ENCODE data around the gene GLYATL1. TPM values are rescaled to one million over a fixed set of nuclear protein-coding genes. Genes with fewer than 3 reads are reported as not detected.

The GLYATL1 gene
- total RNA-seq, 1 experiment from 2014 or later, result not detected

DNA sequence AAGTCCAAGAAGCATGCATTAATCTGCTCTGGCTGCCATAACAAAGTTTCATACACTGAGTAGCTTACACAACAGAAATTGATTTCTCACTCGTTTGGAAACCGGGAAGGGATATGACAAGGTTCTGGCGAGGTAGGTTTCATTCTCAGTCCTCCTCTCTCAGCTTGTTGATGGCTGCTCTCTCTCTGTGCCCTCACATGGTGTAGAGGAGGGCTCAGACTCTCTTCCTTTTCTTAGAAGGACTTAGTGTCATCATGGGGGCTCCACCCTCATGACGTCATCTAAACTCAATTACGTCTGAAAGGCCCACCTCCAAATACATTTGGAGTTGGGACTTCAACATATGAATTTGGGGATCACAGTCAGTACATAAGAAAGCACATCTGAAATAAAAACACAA lies 18.6 kb downstream of the GLYATL1 start:
- ATAC-seq (no peak), DNase-seq (ENCODE audit: low read depth, low spot score) (no peak)
- H3K4me1 ChIP-seq (ENCODE audit: control insufficient read depth, insufficient read depth, low read length), result no peaks in the 10 kb centered on the region
- H3K9me3 ChIP-seq (ENCODE audit: control insufficient read depth, insufficient read depth, low read depth, low read length), result no peaks in the 10 kb centered on the region
- in situ Hi-C loops (cut with HindIII; ENCODE audit: low pct_unique_long_range_greater_than_20kb, low sequenced_read_pairs), result no loop called here
- no peaks in the 10 kb centered on the region for H3K36me3 ChIP-seq (ENCODE audit: control insufficient read depth, insufficient read depth, low read length)
- POLR2A ChIA-PET, result no interaction called here
- intact Hi-C loops (cut with micrococcal nuclease; ENCODE audit: unreplicated experiment), result loop anchor here (10.0 kb wide), 2 partner anchors 97 to 197 kb away; no protein-coding TSS in a partner anchor
- H3K27ac ChIP-seq (ENCODE audit: low read length), result no peak overlapping the region
- BruUV-seq (replicated peaks), result no TSS peak
- H3K4me3 ChIP-seq (ENCODE audit: low read depth in 2 of 2, low read length in 2 of 2), result no peak overlapping the region
- no peaks in the 10 kb centered on the region; the same call in 1 of the 2 replicates for H3K27me3 ChIP-seq (ENCODE audit: control insufficient read depth, insufficient read depth, low read length)
- CTCF ChIA-PET, result no interaction called here
- TF ChIP-seq TCF7L2 (IDR thresholded peaks at IDR 0.05; ENCODE audit: low read depth, low read length) (no peak), POLR2AphosphoS5 (IDR thresholded peaks at IDR 0.05; ENCODE audit: low read depth, low read length) (no peak), SIN3A (IDR thresholded peaks at IDR 0.05; ENCODE audit: borderline replicate concordance, insufficient read depth, low read depth, low read length) (no peak)
- TF ChIP-seq, protein P1, sequence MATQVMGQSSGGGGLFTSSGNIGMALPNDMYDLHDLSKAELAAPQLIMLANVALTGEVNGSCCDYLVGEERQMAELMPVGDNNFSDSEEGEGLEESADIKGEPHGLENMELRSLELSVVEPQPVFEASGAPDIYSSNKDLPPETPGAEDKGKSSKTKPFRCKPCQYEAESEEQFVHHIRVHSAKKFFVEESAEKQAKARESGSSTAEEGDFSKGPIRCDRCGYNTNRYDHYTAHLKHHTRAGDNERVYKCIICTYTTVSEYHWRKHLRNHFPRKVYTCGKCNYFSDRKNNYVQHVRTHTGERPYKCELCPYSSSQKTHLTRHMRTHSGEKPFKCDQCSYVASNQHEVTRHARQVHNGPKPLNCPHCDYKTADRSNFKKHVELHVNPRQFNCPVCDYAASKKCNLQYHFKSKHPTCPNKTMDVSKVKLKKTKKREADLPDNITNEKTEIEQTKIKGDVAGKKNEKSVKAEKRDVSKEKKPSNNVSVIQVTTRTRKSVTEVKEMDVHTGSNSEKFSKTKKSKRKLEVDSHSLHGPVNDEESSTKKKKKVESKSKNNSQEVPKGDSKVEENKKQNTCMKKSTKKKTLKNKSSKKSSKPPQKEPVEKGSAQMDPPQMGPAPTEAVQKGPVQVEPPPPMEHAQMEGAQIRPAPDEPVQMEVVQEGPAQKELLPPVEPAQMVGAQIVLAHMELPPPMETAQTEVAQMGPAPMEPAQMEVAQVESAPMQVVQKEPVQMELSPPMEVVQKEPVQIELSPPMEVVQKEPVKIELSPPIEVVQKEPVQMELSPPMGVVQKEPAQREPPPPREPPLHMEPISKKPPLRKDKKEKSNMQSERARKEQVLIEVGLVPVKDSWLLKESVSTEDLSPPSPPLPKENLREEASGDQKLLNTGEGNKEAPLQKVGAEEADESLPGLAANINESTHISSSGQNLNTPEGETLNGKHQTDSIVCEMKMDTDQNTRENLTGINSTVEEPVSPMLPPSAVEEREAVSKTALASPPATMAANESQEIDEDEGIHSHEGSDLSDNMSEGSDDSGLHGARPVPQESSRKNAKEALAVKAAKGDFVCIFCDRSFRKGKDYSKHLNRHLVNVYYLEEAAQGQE (IDR thresholded peaks at IDR 0.05; ENCODE audit: insufficient read depth in 1 of 2, low read depth in 2 of 2, low read length in 1 of 2), result no peak
- TF ChIP-seq, protein P2, sequence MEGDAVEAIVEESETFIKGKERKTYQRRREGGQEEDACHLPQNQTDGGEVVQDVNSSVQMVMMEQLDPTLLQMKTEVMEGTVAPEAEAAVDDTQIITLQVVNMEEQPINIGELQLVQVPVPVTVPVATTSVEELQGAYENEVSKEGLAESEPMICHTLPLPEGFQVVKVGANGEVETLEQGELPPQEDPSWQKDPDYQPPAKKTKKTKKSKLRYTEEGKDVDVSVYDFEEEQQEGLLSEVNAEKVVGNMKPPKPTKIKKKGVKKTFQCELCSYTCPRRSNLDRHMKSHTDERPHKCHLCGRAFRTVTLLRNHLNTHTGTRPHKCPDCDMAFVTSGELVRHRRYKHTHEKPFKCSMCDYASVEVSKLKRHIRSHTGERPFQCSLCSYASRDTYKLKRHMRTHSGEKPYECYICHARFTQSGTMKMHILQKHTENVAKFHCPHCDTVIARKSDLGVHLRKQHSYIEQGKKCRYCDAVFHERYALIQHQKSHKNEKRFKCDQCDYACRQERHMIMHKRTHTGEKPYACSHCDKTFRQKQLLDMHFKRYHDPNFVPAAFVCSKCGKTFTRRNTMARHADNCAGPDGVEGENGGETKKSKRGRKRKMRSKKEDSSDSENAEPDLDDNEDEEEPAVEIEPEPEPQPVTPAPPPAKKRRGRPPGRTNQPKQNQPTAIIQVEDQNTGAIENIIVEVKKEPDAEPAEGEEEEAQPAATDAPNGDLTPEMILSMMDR (IDR thresholded peaks at IDR 0.05), result no peak

DNA sequence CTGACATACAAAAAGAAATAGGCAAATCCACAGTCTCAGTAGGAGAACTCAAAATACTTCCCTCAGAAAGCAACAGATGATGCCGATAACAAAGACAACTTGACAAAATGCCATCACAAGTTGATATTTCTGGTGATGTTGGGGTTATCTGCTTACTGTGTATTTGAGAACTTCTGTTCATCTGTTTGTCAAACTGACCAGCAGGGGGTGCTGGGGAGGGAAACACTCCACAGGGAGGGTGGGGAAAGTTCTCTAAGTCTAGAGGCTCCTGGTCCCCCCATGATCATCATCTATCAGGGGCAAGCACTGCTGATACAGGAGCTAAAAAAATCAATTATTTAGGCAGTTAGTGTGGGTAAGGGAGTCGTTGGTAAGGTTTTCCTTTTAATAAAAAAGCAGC lies 19.2 kb downstream of the GLYATL1 start:
- DNase-seq (ENCODE audit: low read depth, low spot score), result no peak
- ChIA-PET POLR2A (no interaction called here), CTCF (no interaction called here)
- H3K9me3 ChIP-seq (ENCODE audit: control insufficient read depth, insufficient read depth, low read depth, low read length), result no peaks in the 10 kb centered on the region
- H3K27me3 ChIP-seq (ENCODE audit: control insufficient read depth, insufficient read depth, low read length), result no peaks in the 10 kb centered on the region
- in situ Hi-C loops (cut with HindIII; ENCODE audit: low pct_unique_long_range_greater_than_20kb, low sequenced_read_pairs) (no loop called here), intact Hi-C loops (cut with micrococcal nuclease; ENCODE audit: unreplicated experiment) (loop anchor here (10.0 kb wide), 2 partner anchors 96 to 196 kb away; no protein-coding TSS in a partner anchor)
- H3K4me1 ChIP-seq (ENCODE audit: control insufficient read depth, insufficient read depth, low read length), result no peaks in the 10 kb centered on the region
- H3K36me3 ChIP-seq (ENCODE audit: control insufficient read depth, insufficient read depth, low read length), result no peaks in the 10 kb centered on the region
- ATAC-seq, result no peak
- no TSS peak for BruUV-seq (replicated peaks)
- no peak overlapping the region for H3K4me3 ChIP-seq (ENCODE audit: low read depth in 2 of 2, low read length in 2 of 2)
- H3K27ac ChIP-seq (ENCODE audit: low read length), result no peak overlapping the region
- TF ChIP-seq TCF7L2 (IDR thresholded peaks at IDR 0.05; ENCODE audit: low read depth, low read length), result no peak
- TF ChIP-seq, protein P1 (IDR thresholded peaks at IDR 0.05; ENCODE audit: insufficient read depth in 1 of 2, low read depth in 2 of 2, low read length in 1 of 2), result no peak
- TF ChIP-seq SIN3A (IDR thresholded peaks at IDR 0.05; ENCODE audit: borderline replicate concordance, insufficient read depth, low read depth, low read length), result no peak
- TF ChIP-seq POLR2AphosphoS5 (IDR thresholded peaks at IDR 0.05; ENCODE audit: low read depth, low read length), result no peak
- TF ChIP-seq, protein P2 (IDR thresholded peaks at IDR 0.05), result peak; percentile 46
